Natural killer cell (primary cell): ENCODE results near the gene AFM. TPM values are rescaled to one million over a fixed set of nuclear protein-coding genes. Genes with fewer than 3 reads are reported as not detected.

Experiments used
- ATAC-seq, 3 donors: fragments of 150-1000 bp in 2 of 3; fragments of 200-7000 bp in 1 of 3; cut with Tn5 transposase; 1 replicate in 1 of 3; 2 replicates in 2 of 3; pipeline ENCODE4 v1.10.0; 2021; ENCODE audit warnings: mild to moderate bottlenecking in 2 of 3, moderate library complexity in 2 of 3
- DNase-seq, 2 donors: peaks; one replicate each; pipeline versions ENCODE4 v3.0.0 to v3.0.0-alpha.2; 2013 to 2021; ENCODE audit warnings: mixed read lengths in 1 of 2
- H3K27ac ChIP-seq: one replicate; pipeline ENCODE4 v1.5.1; 2013; ENCODE audit warnings: mild to moderate bottlenecking, low read length
- H3K27me3 ChIP-seq: one replicate; pipeline ENCODE4 v1.6.1; 2013; ENCODE audit warnings: low read length; ENCODE audit not compliant: control insufficient read depth, insufficient read depth
- H3K36me3 ChIP-seq: one replicate; pipeline ENCODE4 v1.6.1; 2013; ENCODE audit warnings: low read length; ENCODE audit not compliant: control insufficient read depth, insufficient read depth
- H3K4me1 ChIP-seq: one replicate; pipeline ENCODE4 v1.6.1; 2013; ENCODE audit warnings: low read length; ENCODE audit not compliant: control insufficient read depth, insufficient read depth
- H3K4me3 ChIP-seq: one replicate; pipeline ENCODE4 v1.5.1; 2013; ENCODE audit warnings: low read length
- H3K9me3 ChIP-seq: one replicate; pipeline ENCODE4 v1.6.1; 2013; ENCODE audit warnings: low read length; ENCODE audit not compliant: control insufficient read depth, insufficient read depth
- H3K27ac Mint-ChIP-seq, 2 donors: one replicate each; pipeline ENCODE4 v1.8.0; 2022; ENCODE audit warnings: mild to moderate bottlenecking in 2 of 2, mixed read lengths in 2 of 2, moderate library complexity in 1 of 2
- H3K27me3 Mint-ChIP-seq, 2 donors: one replicate each; pipeline ENCODE4 v1.8.0; 2022; ENCODE audit warnings: low read depth in 2 of 2, mixed read lengths in 2 of 2
- H3K36me3 Mint-ChIP-seq: one replicate; pipeline ENCODE4 v1.8.0; 2022; ENCODE audit warnings: mixed read lengths
- H3K4me1 Mint-ChIP-seq, 2 donors: one replicate each; pipeline ENCODE4 v1.8.0; 2022; ENCODE audit warnings: mixed read lengths in 2 of 2
- H3K4me3 Mint-ChIP-seq: one replicate; pipeline ENCODE4 v1.8.0; 2022; ENCODE audit warnings: mild to moderate bottlenecking, moderate library complexity, mixed read lengths
- H3K9me3 Mint-ChIP-seq, 2 donors: one replicate each; pipeline ENCODE4 v1.8.0; 2022; ENCODE audit warnings: mixed read lengths in 2 of 2
- CTCF ChIP-seq: fragments of 200-600 bp; IDR thresholded peaks from one replicate; pipeline ENCODE4 v1.8.0; 2022; ENCODE audit warnings: antibody characterized with exemption
- WGBS: methylation state at CpG from one replicate; pipeline ENCODE4 v1.1.7; 2013; ENCODE audit warnings: missing lambda C conversion rate; ENCODE audit not compliant: insufficient coverage; 5-methylcytosine and 5-hydroxymethylcytosine counted together
- intact Hi-C: fragments of 100-400 bp; cut with micrococcal nuclease; formaldehyde crosslinking; loops from one replicate; pipeline ENCODE4 v1.14.2; 2022
- total RNA-seq, 4 donors: library from RNA; stranded (reverse); fragments of 120-200 nt in 1 of 4; gene quantifications; one replicate each; pipeline versions ENCODE4 v1.2.3 to v1.2.4, GENCODE V29; 2013 to 2022

The AFM gene
- total RNA-seq, 3 donors from 2014 or later (not counting 1 experiment from before 2014, with no cell fraction given) = not detected

- Mint-ChIP-seq H3K36me3 (no peaks in the 10 kb centered on the region), H3K4me1 (no peaks in the 10 kb centered on the region), H3K9me3 (peaks cover 3 to 8% of the 10 kb centered on the region in 2 donors), H3K27me3 (no peaks in the 10 kb centered on the region), H3K4me3 (no peak overlapping the region), H3K27ac (no peak overlapping the region)
- no peak for TF ChIP-seq CTCF
- H3K36me3 ChIP-seq = no peaks in the 10 kb centered on the region
- intact Hi-C loops = no loop called here
- WGBS = 91% methylated on average over 1 of the region's 1 CpG
- no peaks in the 10 kb centered on the region for H3K27me3 ChIP-seq
- no peaks in the 10 kb centered on the region for H3K4me1 ChIP-seq
- no peak overlapping the region for H3K4me3 ChIP-seq
- DNase-seq (no peak), ATAC-seq (no peak)
- H3K9me3 ChIP-seq = no peaks in the 10 kb centered on the region
- H3K27ac ChIP-seq = no peak overlapping the region
Observed at GRCh38 chr4:73486497-73486896, 5.0 kb downstream of the AFM start.

GRCh38 chr4:73487233-73487632, 5.7 kb downstream of the AFM start:
- Mint-ChIP-seq H3K4me3 (no peak overlapping the region), H3K36me3 (no peaks in the 10 kb centered on the region)
- WGBS = 71% methylated on average over 1 of the region's 1 CpG

GRCh38 chr4:73499996-73500765, 18.6 kb downstream of the AFM start:
- DNase-seq (no peak), ATAC-seq (no peak)
- no peak for TF ChIP-seq CTCF
- intact Hi-C loops = no loop called here
- H3K27me3 ChIP-seq = no peaks in the 10 kb centered on the region
- H3K27me3 Mint-ChIP-seq = no peaks in the 10 kb centered on the region
- 78% methylated on average over 3 of the region's 4 CpGs for WGBS
- no peak overlapping the region for H3K4me3 ChIP-seq
- H3K4me1 Mint-ChIP-seq = no peaks in the 10 kb centered on the region
- no peaks in the 10 kb centered on the region for H3K36me3 ChIP-seq
- no peak overlapping the region for H3K27ac ChIP-seq
- no peaks in the 10 kb centered on the region for H3K36me3 Mint-ChIP-seq
- H3K4me3 Mint-ChIP-seq = no peak overlapping the region
- H3K4me1 ChIP-seq = no peaks in the 10 kb centered on the region
- no peak overlapping the region for H3K27ac Mint-ChIP-seq
- peaks cover 3 to 7% of the 10 kb centered on the region in 2 donors for H3K9me3 Mint-ChIP-seq
- H3K9me3 ChIP-seq = no peaks in the 10 kb centered on the region

More at GRCh38 chr4:73487233-73487632, 5.7 kb downstream of the AFM start:
- Histone ChIP-seq H3K27me3 (no peaks in the 10 kb centered on the region), H3K4me3 (no peak overlapping the region), H3K9me3 (no peaks in the 10 kb centered on the region), H3K36me3 (no peaks in the 10 kb centered on the region), H3K4me1 (no peaks in the 10 kb centered on the region), H3K27ac (no peak overlapping the region)
- no peak for TF ChIP-seq CTCF
- Mint-ChIP-seq H3K27me3 (no peaks in the 10 kb centered on the region), H3K4me1 (no peaks in the 10 kb centered on the region), H3K27ac (no peak overlapping the region), H3K9me3 (peaks cover 3 to 8% of the 10 kb centered on the region in 2 donors)
- DNase-seq (no peak), ATAC-seq (no peak)
- intact Hi-C loops = no loop called here
